GM19328 (cell line): ENCODE results near the gene CCDC57.

ENCODE experiments used
- ATAC-seq: cut with Tn5 transposase; IDR thresholded peaks from one replicate; pipeline ENCODE4 v1.9.1; 2021; ENCODE audit warnings: mild to moderate bottlenecking, moderate library complexity; ENCODE audit not compliant: unreplicated experiment

Gene CCDC57

GRCh38 chr17:82129095-82129494, 83.5 kb downstream of the CCDC57 start:
- ATAC-seq, result no peak

- ATAC-seq, result no peak
These were observed 84.4 kb downstream of the CCDC57 start for GRCh38 chr17:82128287-82128686.

GRCh38 chr17:82127704-82128103, 84.9 kb downstream of the CCDC57 start:
- no peak for ATAC-seq

GRCh38 chr17:82127315-82127595, 85.4 kb downstream of the CCDC57 start:
- no peak for ATAC-seq

- no peak for ATAC-seq
These were observed 85.9 kb downstream of the CCDC57 start for GRCh38 chr17:82126556-82127314.

- no peak for ATAC-seq
These were observed 88.5 kb downstream of the CCDC57 start for GRCh38 chr17:82124101-82124500.

- ATAC-seq, result no peak
These were observed 90.7 kb downstream of the CCDC57 start for GRCh38 chr17:82121660-82122629.

- no peak for ATAC-seq
These were observed 91.4 kb downstream of the CCDC57 start for GRCh38 chr17:82121246-82121645.

GRCh38 chr17:82120148-82120547, 92.5 kb downstream of the CCDC57 start:
- no peak for ATAC-seq

- no peak for ATAC-seq
These were observed 93.7 kb downstream of the CCDC57 start for GRCh38 chr17:82118815-82119380.

- no peak for ATAC-seq
These were observed 94.4 kb downstream of the CCDC57 start for GRCh38 chr17:82118168-82118814.

GRCh38 chr17:82117139-82118090, 95.2 kb downstream of the CCDC57 start:
- no peak for ATAC-seq

GRCh38 chr17:82116246-82116645, 96.4 kb downstream of the CCDC57 start:
- no peak for ATAC-seq

GRCh38 chr17:82114872-82115271, 97.8 kb downstream of the CCDC57 start:
- ATAC-seq, result no peak

- ATAC-seq, result no peak
These were observed 98.2 kb downstream of the CCDC57 start for GRCh38 chr17:82114447-82114846.

- ATAC-seq, result no peak
These were observed 98.7 kb downstream of the CCDC57 start for GRCh38 chr17:82113941-82114340.

- no peak for ATAC-seq
These were observed 99.2 kb downstream of the CCDC57 start for GRCh38 chr17:82113422-82113821.

- ATAC-seq, result no peak
These were observed 99.7 kb downstream of the CCDC57 start for GRCh38 chr17:82112914-82113311.

GRCh38 chr17:82112181-82112913, 100.3 kb downstream of the CCDC57 start:
- ATAC-seq, result no peak
